Forelimb muscle (tissue), 1 donor: Measurements from ENCODE around the gene IL1R1. TPM values are rescaled to one million over a fixed set of nuclear protein-coding genes. Genes with fewer than 3 reads are reported as not detected.

Experiments
- DNase-seq: peaks from one replicate; pipeline ENCODE4 v3.0.0-alpha.2; 2013; ENCODE audit warnings: low read depth
- polyA plus RNA-seq: library from polyadenylated mRNA; unstranded; fragments of 120-200 nt; gene quantifications from one replicate; pipeline ENCODE4 v1.2.1, GENCODE V29; 2013; ENCODE audit not compliant: insufficient read length

Gene IL1R1
- polyA plus RNA-seq, 1 donor: 8.4 TPM

DNA sequence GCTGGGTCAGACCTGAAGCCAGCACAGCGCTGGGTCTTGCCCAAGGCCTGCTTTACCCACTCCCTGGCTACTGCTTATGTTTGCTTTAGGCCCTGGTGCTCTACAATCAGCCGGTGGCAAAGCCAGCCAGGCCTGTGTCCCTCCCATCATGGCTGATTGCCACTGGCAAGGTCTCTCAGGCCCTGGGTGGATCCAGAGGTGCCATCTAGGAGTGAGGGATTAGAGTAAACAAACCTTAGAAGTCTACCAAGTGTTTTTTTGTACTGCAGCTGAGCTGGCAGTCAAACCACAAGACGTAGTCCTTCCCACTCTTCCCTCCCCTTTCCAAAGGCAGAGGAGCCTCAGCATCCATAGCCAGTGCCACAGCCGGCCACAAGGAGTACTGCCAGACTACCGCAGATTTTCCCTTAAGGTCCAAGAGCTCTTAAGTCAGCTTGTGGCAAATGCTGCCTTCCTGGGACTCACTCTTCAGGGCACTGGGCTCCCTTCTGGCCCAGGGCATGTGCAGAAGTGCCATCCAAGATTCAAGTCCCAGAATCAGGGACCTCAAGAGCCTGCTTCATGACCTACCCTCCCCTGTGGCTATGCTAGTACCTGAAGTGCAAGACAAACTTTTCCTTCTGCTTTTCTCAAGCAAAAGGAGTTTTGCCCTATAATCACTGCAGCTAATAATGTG lies 64.3 kb downstream of the IL1R1 start:
- DNase-seq: no peak

DNA sequence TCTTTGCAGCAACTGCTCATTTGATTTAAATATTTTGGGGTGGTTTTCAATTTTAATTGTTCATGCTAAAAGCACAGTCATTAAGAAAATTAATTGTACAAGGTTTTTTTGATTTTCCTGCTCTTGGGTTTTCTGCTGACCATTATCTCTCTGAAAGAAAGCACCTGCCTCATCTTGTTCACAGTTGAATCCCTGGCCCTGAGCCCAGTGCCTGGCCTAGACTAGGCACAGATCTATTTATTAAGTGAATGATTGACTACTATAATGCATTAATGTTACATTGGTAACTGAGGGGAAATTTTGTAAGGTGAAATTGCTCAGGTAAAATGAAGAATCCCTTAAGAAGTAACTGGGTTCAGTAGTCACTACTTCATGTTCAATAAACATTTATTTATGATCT lies 66.2 kb downstream of the IL1R1 start:
- no peak for DNase-seq

DNA sequence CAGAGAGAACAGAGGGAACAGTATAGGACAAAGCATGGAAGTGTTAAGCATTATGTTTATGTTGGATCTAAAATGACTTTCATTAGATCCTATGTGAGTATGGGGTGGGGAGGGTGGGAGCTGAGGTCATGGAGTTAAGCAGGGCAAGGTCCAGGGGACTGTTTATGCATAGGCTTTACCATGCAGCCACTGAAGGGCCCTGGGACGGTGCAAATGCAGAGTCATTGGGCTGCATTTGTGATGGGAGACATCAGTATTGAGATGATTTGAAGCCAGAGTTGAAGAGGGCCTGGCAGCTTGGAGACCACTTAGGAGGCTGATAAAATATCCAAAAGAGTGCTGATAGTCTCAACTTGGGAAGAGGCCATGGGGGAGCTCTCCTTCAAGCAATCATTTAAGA lies 66.9 kb downstream of the IL1R1 start:
- DNase-seq: no peak

DNA sequence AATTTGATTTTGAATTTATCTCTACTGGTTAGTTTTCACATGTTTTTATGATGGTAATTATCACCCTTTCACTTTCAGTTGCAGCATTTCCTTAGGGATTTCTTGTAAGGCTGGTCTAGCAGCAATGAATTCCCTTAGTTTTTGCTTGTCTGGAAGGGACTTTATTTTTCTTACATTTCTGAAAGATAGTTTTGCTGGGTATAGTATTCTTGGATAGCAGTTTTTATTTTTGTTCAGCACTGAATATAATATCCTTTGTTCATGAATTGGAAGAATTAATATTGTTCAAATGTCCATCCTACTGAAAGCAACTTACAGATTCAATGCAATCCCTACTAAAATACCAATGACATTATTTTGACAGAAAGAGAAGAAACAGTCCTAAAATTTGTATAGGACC lies 74.5 kb downstream of the IL1R1 start:
- DNase-seq: no peak

DNA sequence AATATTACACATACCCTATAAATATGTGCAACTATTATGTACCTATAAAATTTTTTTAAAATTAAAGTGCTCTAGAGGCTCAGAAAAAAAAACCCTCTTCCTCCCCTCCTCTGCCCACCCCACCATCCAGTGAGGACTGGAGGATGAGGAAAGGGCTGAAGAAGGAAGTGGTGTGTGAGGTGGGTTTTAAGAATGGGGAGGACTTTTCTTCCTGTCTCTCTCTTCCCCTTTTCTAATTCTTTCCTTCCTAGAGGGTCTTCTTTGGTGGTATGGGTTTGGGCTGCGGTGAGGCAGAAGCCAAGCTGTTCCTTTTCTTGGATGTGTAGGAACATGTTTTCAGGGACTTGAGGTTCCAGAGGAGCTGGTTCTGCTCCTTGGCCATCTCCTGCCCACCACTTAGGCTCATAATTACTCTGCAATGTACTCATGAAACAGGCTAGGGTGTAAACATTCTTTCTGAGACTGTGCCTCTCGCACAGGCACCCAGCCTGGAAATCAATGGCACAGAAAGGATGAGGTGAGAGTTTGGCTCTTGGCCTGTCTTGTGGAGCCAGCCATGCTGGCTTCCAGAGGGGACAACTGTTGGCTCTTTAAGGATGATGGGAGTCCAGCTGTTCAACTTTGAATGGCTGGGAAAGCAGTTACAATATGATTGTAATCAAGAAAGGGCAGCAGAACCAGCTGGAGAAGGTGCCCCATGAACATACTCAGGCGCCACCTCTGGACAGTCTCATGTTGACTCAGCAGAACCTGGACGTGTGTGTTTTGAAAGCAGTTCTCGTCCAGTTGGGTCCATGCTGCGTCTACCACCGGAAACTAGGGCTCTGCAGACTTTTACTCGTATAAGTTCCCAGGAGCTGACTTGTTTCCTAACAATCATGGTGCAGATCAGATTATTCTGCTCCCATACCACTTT lies 82.5 kb downstream of the IL1R1 start:
- DNase-seq: no peak

DNA sequence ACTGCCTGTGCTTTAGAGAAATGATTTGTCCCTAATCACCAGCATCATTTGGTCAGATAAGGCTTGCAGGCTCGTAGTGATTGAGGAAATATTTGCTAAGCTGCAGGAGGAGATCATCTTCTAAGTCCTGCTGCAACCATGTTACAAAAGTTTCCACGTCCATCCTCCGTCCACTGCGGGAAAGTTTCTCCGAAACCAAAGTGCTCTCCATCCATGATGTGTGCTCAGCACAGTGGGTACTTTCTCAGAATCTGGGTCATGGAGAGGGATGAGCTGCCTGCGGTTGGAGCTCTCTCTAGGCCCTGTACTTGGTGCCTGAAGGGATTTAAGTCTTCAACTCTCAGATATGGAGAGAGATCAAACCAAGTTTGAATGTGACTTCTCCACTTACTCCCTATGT lies 83.6 kb downstream of the IL1R1 start:
- no peak for DNase-seq

DNA sequence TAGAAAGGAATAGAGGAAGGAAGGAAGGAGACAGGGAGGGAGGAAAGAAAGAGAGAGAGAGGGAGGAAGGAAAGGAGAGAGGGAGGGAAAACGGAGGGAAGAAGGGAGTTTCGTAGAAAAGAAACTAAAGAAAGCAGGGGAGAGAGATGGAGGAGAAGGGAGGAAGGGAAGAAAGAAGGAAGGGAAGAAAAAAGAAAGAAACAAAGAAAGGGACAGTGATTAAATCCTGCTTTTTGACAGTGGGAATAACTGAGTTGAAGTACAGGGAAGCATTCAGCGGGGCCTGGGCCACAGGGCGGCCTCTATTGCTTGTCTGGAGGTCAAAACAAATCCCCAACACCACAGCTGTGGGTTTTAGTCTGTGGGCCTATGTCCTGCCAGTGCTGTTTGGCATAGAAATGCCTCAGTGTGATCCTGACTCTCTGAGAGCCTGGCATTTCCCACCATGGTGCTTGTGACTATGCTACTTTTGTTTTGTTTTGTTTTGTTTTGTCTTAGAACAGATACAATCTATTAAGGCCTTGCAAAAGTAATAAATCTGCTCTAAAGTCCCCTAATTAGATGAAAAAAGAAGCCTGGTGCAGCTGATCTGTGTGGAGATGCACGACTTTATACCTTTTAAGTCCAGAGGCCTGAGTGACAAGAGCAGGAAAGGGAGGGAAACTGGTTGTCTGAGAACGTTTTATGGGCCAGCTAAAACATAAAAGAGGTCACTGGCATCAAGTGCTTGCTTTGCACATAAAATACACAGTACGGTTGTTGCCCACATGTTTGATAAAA lies 84.3 kb downstream of the IL1R1 start:
- DNase-seq: no peak

DNA sequence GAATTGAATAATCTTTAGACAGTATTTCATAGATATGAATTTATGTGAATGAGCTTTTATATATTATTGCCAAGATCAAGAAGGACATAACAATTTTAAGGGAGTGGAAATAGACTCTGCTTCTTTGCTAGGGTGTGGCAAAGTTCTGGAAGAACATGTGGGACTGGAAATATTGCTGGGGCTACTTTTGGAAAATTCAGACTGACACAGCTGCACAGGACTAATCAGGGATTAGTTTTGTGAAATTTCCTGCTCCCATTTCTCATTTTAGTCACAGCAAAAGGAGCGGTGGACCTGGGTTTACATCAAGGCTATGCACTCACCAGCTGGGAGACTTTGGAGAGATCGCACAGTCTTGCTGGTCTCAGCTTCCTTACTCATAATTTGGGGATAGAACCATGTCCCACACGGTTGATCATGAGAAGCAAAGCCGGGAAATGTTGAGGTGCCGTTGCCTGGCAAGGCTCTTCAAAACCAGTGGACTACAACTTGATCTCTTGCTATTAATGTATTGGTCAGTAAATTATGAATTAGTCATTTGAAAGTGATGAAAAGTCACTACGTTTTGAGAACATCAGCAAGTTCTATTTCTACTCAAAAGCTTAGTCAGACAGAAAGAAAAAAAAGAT lies 86.7 kb downstream of the IL1R1 start:
- DNase-seq: no peak

Other genes starting within 250 kb of the IL1R1 start
- gene IL1R2, start 150.8 kb upstream of the IL1R1 start, polyA plus RNA-seq: not detected
- gene IL1RL2, start 44.3 kb downstream of the IL1R1 start, polyA plus RNA-seq: 0.18 TPM
- gene IL1RL1, start 168.8 kb downstream of the IL1R1 start, polyA plus RNA-seq: 0.35 TPM
- 0.57 TPM for gene IL18R1, start 213.1 kb downstream of the IL1R1 start, polyA plus RNA-seq